Panc1 (cell line): Measurements from ENCODE around the gene DSCAML1. TPM values are rescaled to one million over a fixed set of nuclear protein-coding genes. Genes with fewer than 3 reads are reported as not detected.

Source experiments
- ATAC-seq: fragments of 200-7000 bp; cut with Tn5 transposase; 2 replicates; pipeline ENCODE4 v1.9.1; 2020; ENCODE audit warnings: mild to moderate bottlenecking, moderate library complexity
- BruUV-seq: library from RNA; stranded (reverse); fragments of 400-500 nt; replicated peaks from 2 replicates; lab custom pipeline; 2021; lab: Mats Ljungman, UMichigan
- CTCF ChIA-PET: fragments of 300-600 bp; sonication (Branson Sonifier 250); formaldehyde crosslinking; loops from one replicate; lab custom pipeline; 2022; ENCODE audit warnings: antibody characterized with exemption; lab: Charles Lee
- POLR2A ChIA-PET: fragments of 300-600 bp; sonication (Branson Sonifier 250); formaldehyde crosslinking; loops from one replicate; lab custom pipeline; 2022; ENCODE audit warnings: antibody characterized with exemption; lab: Charles Lee
- DNase-seq: peaks from one replicate; pipeline ENCODE4 v3.0.0-alpha.2; 2010; ENCODE audit warnings: low read depth, low spot score
- H3K27ac ChIP-seq: 2 replicates; pipeline ENCODE4 v1.5.1; 2011; ENCODE audit warnings: mild to moderate bottlenecking, low read length, inconsistent platforms
- H3K27me3 ChIP-seq: fragments of 200-500 bp; sonication (Bioruptor generic); 2 replicates; pipeline ENCODE4 v1.6.0; 2014; ENCODE audit warnings: low read length, inconsistent platforms; ENCODE audit not compliant: control insufficient read depth, insufficient read depth
- H3K36me3 ChIP-seq: fragments of 200-500 bp; sonication (Bioruptor generic); 2 replicates; pipeline ENCODE4 v1.5.1; 2014; ENCODE audit warnings: inconsistent platforms, mild to moderate bottlenecking, low read length, moderate library complexity; ENCODE audit not compliant: control insufficient read depth, insufficient read depth
- H3K4me1 ChIP-seq: 2 replicates; pipeline ENCODE4 v1.5.1; 2011; ENCODE audit warnings: inconsistent platforms, mild to moderate bottlenecking, low read length, moderate library complexity; ENCODE audit not compliant: control insufficient read depth, insufficient read depth
- H3K4me3 ChIP-seq, 2 experiments: 2 replicates each; pipeline ENCODE4 v1.5.1; 2011 to 2012; ENCODE audit warnings: low read depth in 2 of 2, low read length in 2 of 2, mild to moderate bottlenecking in 2 of 2, inconsistent platforms in 1 of 2, moderate library complexity in 1 of 2
- H3K9me3 ChIP-seq: fragments of 200-500 bp; sonication (Bioruptor generic); 2 replicates; pipeline ENCODE4 v1.5.1; 2014; ENCODE audit warnings: low read depth, mild to moderate bottlenecking, inconsistent platforms, low read length, moderate library complexity; ENCODE audit not compliant: control insufficient read depth, insufficient read depth
- CTCF ChIP-seq: fragments of 450-650 bp; IDR thresholded peaks from 2 replicates; pipeline ENCODE4 v1.5.1; 2017; ENCODE audit warnings: mild to moderate bottlenecking
- POLR2AphosphoS5 ChIP-seq: IDR thresholded peaks from 2 replicates; pipeline ENCODE4 v1.6.1; 2012; ENCODE audit warnings: mild to moderate bottlenecking, low read depth, low read length, moderate library complexity
- REST ChIP-seq, 2 experiments: IDR thresholded peaks; 2 replicates each; pipeline ENCODE4 v1.6.1; 2011 to 2012; ENCODE audit warnings: low read depth in 2 of 2, control low read depth in 1 of 2, low read length in 1 of 2, mild to moderate bottlenecking in 1 of 2, moderate library complexity in 1 of 2; ENCODE audit not compliant: insufficient read depth in 1 of 2
- SIN3A ChIP-seq: IDR thresholded peaks from 2 replicates; pipeline ENCODE4 v1.6.1; 2012; ENCODE audit warnings: low read depth, mild to moderate bottlenecking, low read length, moderate library complexity, borderline replicate concordance; ENCODE audit not compliant: insufficient read depth
- TCF7L2 ChIP-seq: IDR thresholded peaks from 2 replicates; pipeline ENCODE4 v1.6.1; 2011; ENCODE audit warnings: mild to moderate bottlenecking, low read depth, low read length, inconsistent platforms
- in situ Hi-C: cut with HindIII; loops from 2 replicates; pipeline ENCODE4 v1.10.0; 2016; ENCODE audit warnings: low sequenced_read_pairs, low pct_unique_long_range_greater_than_20kb
- intact Hi-C: fragments of 100-400 bp; cut with micrococcal nuclease; formaldehyde crosslinking; loops from one replicate; pipeline ENCODE4 v1.10.0; 2022; ENCODE audit not compliant: unreplicated experiment
- total RNA-seq: library from RNA; stranded (reverse); gene quantifications from one replicate; pipeline ENCODE4 v1.2.1, GENCODE V29; 2021; ENCODE audit not compliant: unreplicated experiment

Gene DSCAML1
- total RNA-seq, 1 experiment from 2014 or later: 1.6 TPM

GRCh38 chr11:117444711-117445658, 352.0 kb downstream of the DSCAML1 start:
- intact Hi-C loops: loop anchor here (5.0 kb wide), 1 partner anchor 362 kb away; no protein-coding TSS in a partner anchor
- no peak for TF ChIP-seq REST (IDR thresholded peaks at IDR 0.05; ENCODE audit: insufficient read depth in 1 of 2, low read depth in 2 of 2, low read length in 1 of 2)
- TF ChIP-seq SIN3A: no peak
- TF ChIP-seq POLR2AphosphoS5: no peak
- no peak for TF ChIP-seq TCF7L2
- no peak for TF ChIP-seq CTCF
- Histone ChIP-seq H3K4me1 (no peaks in the 10 kb centered on the region), H3K9me3 (no peaks in the 10 kb centered on the region), H3K27ac (no peak overlapping the region), H3K4me3 (no peak overlapping the region), H3K36me3 (no peaks in the 10 kb centered on the region), H3K27me3 (peaks cover 8% of the 10 kb centered on the region)
- ATAC-seq: no peak
- POLR2A ChIA-PET: no interaction called here
- no peak for DNase-seq
- in situ Hi-C loops: loop anchor here (5.0 to 25.0 kb wide), 2 partner anchors 108 to 367 kb away; partner anchors contain the start of gene FXYD2
- BruUV-seq: no TSS peak
- CTCF ChIA-PET: interaction anchor here (0.6 kb wide), 1 partner anchor 139 kb away, joined by 4 read pairs; no protein-coding TSS in a partner anchor

GRCh38 chr11:117444256-117444655, 352.8 kb downstream of the DSCAML1 start:
- BruUV-seq: no TSS peak
- Histone ChIP-seq H3K4me1 (no peaks in the 10 kb centered on the region), H3K36me3 (no peaks in the 10 kb centered on the region), H3K27ac (no peak overlapping the region), H3K27me3 (peaks cover 11% of the 10 kb centered on the region), H3K4me3 (no peak overlapping the region), H3K9me3 (no peaks in the 10 kb centered on the region)
- ATAC-seq (no peak), DNase-seq (no peak)
- ChIA-PET CTCF (interaction anchor here (1.1 kb wide), 1 partner anchor 503 kb away, joined by 3 read pairs; no protein-coding TSS in a partner anchor), POLR2A (no interaction called here)
- TF ChIP-seq CTCF: no peak
- no peak for TF ChIP-seq TCF7L2
- TF ChIP-seq REST (IDR thresholded peaks at IDR 0.05; ENCODE audit: insufficient read depth in 1 of 2, low read depth in 2 of 2, low read length in 1 of 2): no peak
- TF ChIP-seq SIN3A: no peak
- no peak for TF ChIP-seq POLR2AphosphoS5
- in situ Hi-C loops: loop anchor here (5.0 to 25.0 kb wide), 2 partner anchors 107 to 368 kb away; partner anchors contain the start of gene FXYD2
- intact Hi-C loops: loop anchor here (5.0 kb wide), 1 partner anchor 363 kb away; no protein-coding TSS in a partner anchor
